Right lobe of liver (tissue), 6 donors: Measurements from ENCODE around the gene CBX3. TPM values are rescaled to one million over a fixed set of nuclear protein-coding genes. Genes with fewer than 3 reads are reported as not detected.

Experiments
- ATAC-seq, 4 donors: fragments of 200-7000 bp; cut with Tn5 transposase; one replicate each; pipeline ENCODE4 v1.9.1; 2020; ENCODE audit warnings: mild to moderate bottlenecking in 4 of 4, moderate library complexity in 4 of 4
- DNase-seq, 3 donors: peaks; one replicate each; pipeline ENCODE4 v3.0.0-alpha.2; 2020
- H3K27ac ChIP-seq, 3 donors: fragments of 200-600 bp; one replicate each; pipeline ENCODE4 v1.8.0; 2022
- H3K27me3 ChIP-seq, 2 donors: fragments of 200-600 bp; one replicate each; pipeline ENCODE4 v1.8.0; 2022
- H3K36me3 ChIP-seq, 4 donors: fragments of 200-600 bp; sonication (generic) in 1 of 4; one replicate each; pipeline versions ENCODE4 v1.5.1 to v1.8.0; 2017 to 2022; ENCODE audit warnings: control low read depth in 1 of 4
- H3K4me1 ChIP-seq, 4 donors: fragments of 200-600 bp; sonication (generic) in 1 of 4; one replicate each; pipeline versions ENCODE4 v1.5.1 to v1.8.0; 2017 to 2022; ENCODE audit warnings: control low read depth in 1 of 4
- H3K4me3 ChIP-seq, 3 donors: fragments of 200-600 bp; one replicate each; pipeline ENCODE4 v1.8.0; 2022
- H3K9me3 ChIP-seq, 4 donors: fragments of 200-600 bp; sonication (generic) in 1 of 4; one replicate each; pipeline versions ENCODE4 v1.5.1 to v1.8.0; 2017 to 2022; ENCODE audit warnings: control low read depth in 1 of 4
- POLR2A ChIP-seq: fragments of 450-650 bp; IDR thresholded peaks from one replicate; pipeline ENCODE4 v1.6.1; 2017; ENCODE audit warnings: antibody characterized with exemption, mild to moderate bottlenecking
- WGBS: methylation state at CpG from one replicate; pipeline ENCODE4 v1.1.6; 2018; ENCODE audit warnings: low coverage, low lambda C conversion rate; ENCODE audit not compliant: insufficient coverage; ENCODE audit errors: missing lambda C conversion rate; 5-methylcytosine and 5-hydroxymethylcytosine counted together
- intact Hi-C, 2 donors: fragments of 100-400 bp; cut with DNase I; formaldehyde crosslinking; loops; one replicate each; pipeline versions ENCODE4 v1.11.2 to v1.14.1; 2022
- total RNA-seq, 6 experiments: library from RNA; depleted of rRNA in 2 of 6; stranded (reverse); fragments of >200 nt in 2 of 6; fragmentation: NEBNext Ultra II Directional in 3 of 6; extraction: Animal tissue kit (Norgen Biotek cat#: 25700) in 3 of 6; gene quantifications; one replicate each; pipeline versions ENCODE4 v1.1.0 to v1.2.4, GENCODE V29; 2016 to 2023
- TF ChIP-seq, protein P1 (sequence below), 4 donors: fragments of 200-600 bp in 3 of 4; fragments of 450-650 bp in 1 of 4; IDR thresholded peaks; one replicate each; pipeline versions ENCODE4 v1.5.1 to v1.8.0; 2016 to 2022; ENCODE audit warnings: antibody characterized with exemption in 4 of 4, mild to moderate bottlenecking in 2 of 4
- donor health status: DM: no; HTN: yes; CAD: no.
- donor health status: DM: no; HTN: no; CAD: no.
- donor health status: DM: no; HTN: no; CAD: no.
- donor health status: DM: no; HTN: yes; CAD: no.
- donor health status: DM: no; HTN: yes; CAD: no.

Gene CBX3
- total RNA-seq, 6 experiments from 2014 or later: 26.4 to 42.1 (median 40.5) TPM

DNA sequence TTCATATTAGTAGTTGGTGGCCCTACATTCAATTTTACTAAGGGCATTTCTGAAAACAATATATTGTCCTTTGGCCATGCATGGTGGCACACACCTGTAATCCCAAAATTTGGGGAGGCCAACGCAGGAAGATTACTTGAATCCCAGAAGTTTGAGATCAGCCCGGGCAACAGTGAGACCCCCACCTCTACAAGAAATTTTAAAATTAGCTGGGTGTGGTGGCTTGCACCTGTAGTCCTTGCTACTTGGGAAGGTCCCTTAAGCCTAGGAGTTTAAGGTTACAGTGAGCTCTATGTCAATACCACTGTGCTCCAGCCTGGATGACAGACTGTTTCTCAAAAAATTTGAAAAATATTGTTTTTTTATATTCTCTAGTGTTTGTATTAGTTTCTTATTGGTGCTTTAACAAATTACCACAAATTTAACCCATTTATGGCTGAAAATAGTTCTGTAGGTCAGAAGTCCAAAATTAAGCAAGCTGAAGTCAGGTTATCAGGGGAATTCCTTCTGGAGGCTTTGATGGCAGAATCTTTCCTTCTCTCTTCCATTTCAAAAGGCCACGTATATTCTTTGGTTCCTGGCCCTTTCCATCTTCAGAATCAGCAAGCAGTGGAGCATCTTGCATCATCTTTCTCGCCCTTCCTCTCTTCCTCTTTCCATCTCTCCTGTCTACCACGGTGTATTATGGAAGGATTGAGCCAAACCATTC, 12.4 kb downstream of the CBX3 start:
- no peak for TF ChIP-seq POLR2A
- TF ChIP-seq, protein P1, sequence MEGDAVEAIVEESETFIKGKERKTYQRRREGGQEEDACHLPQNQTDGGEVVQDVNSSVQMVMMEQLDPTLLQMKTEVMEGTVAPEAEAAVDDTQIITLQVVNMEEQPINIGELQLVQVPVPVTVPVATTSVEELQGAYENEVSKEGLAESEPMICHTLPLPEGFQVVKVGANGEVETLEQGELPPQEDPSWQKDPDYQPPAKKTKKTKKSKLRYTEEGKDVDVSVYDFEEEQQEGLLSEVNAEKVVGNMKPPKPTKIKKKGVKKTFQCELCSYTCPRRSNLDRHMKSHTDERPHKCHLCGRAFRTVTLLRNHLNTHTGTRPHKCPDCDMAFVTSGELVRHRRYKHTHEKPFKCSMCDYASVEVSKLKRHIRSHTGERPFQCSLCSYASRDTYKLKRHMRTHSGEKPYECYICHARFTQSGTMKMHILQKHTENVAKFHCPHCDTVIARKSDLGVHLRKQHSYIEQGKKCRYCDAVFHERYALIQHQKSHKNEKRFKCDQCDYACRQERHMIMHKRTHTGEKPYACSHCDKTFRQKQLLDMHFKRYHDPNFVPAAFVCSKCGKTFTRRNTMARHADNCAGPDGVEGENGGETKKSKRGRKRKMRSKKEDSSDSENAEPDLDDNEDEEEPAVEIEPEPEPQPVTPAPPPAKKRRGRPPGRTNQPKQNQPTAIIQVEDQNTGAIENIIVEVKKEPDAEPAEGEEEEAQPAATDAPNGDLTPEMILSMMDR (IDR thresholded peaks at IDR 0.05): no peak
- no peak overlapping the region for H3K4me3 ChIP-seq

DNA sequence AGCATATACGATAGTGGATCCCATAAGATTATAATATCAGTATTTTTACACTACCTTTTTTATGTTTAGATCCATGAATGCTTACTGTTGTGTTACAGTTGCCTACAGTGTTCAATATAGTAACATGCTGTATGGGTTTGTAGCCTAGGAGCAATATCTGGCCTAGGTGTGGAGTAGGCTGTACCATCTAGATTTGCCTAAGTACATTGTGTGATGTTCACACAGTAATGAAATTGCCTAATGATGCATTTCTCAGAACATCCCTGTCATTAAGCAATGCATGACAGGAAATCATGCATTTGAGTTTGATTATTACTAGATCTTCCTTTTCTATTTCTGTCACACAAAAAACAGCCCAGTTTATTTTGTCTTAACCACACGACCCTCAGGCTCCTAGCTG, 14.5 kb downstream of the CBX3 start:
- no peak overlapping the region for H3K27ac ChIP-seq
- no peak overlapping the region for H3K4me3 ChIP-seq
- no peaks in the 10 kb centered on the region for H3K9me3 ChIP-seq
- peaks cover 0 to 12% (median 0%) of the 10 kb centered on the region in 4 donors for H3K4me1 ChIP-seq
- TF ChIP-seq, protein P1 (IDR thresholded peaks at IDR 0.05): no peak
- no peak for TF ChIP-seq POLR2A
- peak; percentile 25 to 88 (median 68) for ATAC-seq
- H3K27me3 ChIP-seq: no peaks in the 10 kb centered on the region
- no peak for DNase-seq
- peaks cover 0 to 14% (median 6%) of the 10 kb centered on the region in 4 donors for H3K36me3 ChIP-seq
- WGBS: 51% methylated on average over 2 of the region's 2 CpGs
- intact Hi-C loops: no loop called here

More for the DNA sequence above, 12.4 kb downstream of the CBX3 start:
- WGBS: 66% methylated on average over 5 of the region's 5 CpGs
- Histone ChIP-seq H3K27me3 (no peaks in the 10 kb centered on the region), H3K4me1 (peaks cover 0 to 12% (median 0%) of the 10 kb centered on the region in 4 donors), H3K9me3 (no peaks in the 10 kb centered on the region), H3K36me3 (peaks cover 0 to 32% (median 17%) of the 10 kb centered on the region in 4 donors), H3K27ac (no peak overlapping the region)
- ATAC-seq: no peak
- intact Hi-C loops: no loop called here
- DNase-seq: no peak

DNA sequence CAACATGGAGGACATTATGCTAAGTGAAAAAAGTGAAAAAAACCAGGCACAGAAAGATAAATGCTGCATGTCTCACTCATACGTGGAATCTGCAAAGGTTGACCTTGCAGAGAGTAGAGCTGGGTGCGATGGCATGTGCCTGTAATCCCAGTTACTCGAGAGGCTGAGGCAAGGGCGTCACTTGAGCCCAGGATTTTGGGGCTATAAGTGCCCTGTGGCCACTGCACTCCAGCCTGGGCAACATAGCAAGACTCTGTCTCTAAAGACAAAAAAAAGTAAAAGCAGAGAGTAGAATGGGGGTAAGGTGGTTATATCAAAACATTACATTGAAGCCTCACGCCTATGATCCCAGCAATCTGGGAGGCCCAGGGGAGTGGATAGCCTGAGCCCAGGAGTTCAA, 22.8 kb downstream of the CBX3 start:
- no peak for TF ChIP-seq POLR2A
- TF ChIP-seq, protein P1 (IDR thresholded peaks at IDR 0.05): no peak
- Histone ChIP-seq H3K9me3 (no peaks in the 10 kb centered on the region), H3K4me1 (no peaks in the 10 kb centered on the region), H3K27me3 (no peaks in the 10 kb centered on the region), H3K4me3 (no peak overlapping the region), H3K36me3 (no peaks in the 10 kb centered on the region), H3K27ac (no peak overlapping the region)
- ATAC-seq: no peak
- intact Hi-C loops: no loop called here
- 51% methylated on average over 3 of the region's 5 CpGs for WGBS
- no peak for DNase-seq

DNA sequence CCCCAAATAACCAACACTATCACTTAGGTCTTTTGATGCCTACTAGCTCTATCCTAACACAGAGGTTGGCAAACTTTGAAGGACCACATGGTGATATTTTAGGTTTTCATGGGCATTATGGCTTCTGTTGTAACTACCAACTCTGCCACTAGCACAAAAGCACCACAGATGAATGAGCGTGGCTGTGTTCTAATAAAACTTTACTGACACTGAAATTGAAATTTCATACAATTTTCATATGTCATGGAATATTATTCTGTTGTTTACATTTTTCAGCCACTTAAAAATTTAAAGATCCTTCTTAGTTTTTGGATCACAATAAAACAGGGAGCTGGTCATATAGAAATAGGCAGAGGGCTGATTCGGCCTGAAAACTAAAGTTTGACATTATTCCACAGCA, 26.4 kb downstream of the CBX3 start:
- Histone ChIP-seq H3K4me3 (no peak overlapping the region), H3K4me1 (no peaks in the 10 kb centered on the region), H3K36me3 (no peaks in the 10 kb centered on the region), H3K9me3 (no peaks in the 10 kb centered on the region), H3K27me3 (no peaks in the 10 kb centered on the region), H3K27ac (no peak overlapping the region)
- 87% methylated on average over 2 of the region's 2 CpGs for WGBS
- DNase-seq (no peak), ATAC-seq (no peak)
- TF ChIP-seq, protein P1 (IDR thresholded peaks at IDR 0.05): no peak
- no peak for TF ChIP-seq POLR2A
- intact Hi-C loops: no loop called here
